ENCODE measurements around the gene PIGP. TPM values are rescaled to one million over a fixed set of nuclear protein-coding genes. Genes with fewer than 3 reads are reported as not detected.
"Not testable (repeated sequence)": the region's sequence is repeated elsewhere in the genome, so short reads cannot be mapped to it uniquely, and the experiment has no call there.

PIGP gene
- total and polyA plus RNA-seq, 2 donors (not counting 3 experiments of a cell fraction or from before 2014, with no cell fraction given): 11.4 to 18.9 TPM

GRCh38 chr21:37036177-37036576, 36.7 kb downstream of the PIGP start:
- ChIA-PET POLR2A (no interaction called here), CTCF (no interaction called here)
- FAIRE-seq (no peak), DNase-seq (ENCODE audit: low read depth, low spot score) (no peak)
- Histone ChIP-seq H3K9ac (replicated peaks; ENCODE audit: extremely low read depth, insufficient read depth, low read length) (no peak overlapping the region), H4K20me1 (replicated peaks; ENCODE audit: control insufficient read depth, extremely low read depth, insufficient read depth, low read length) (no peaks in the 10 kb centered on the region), H2AFZ (ENCODE audit: low read depth, low read length) (no peak overlapping the region), H3K4me2 (ENCODE audit: insufficient read depth, low read length) (no peak overlapping the region), H3K27me3 (ENCODE audit: control insufficient read depth in 2 of 2, insufficient read depth in 2 of 2, low read length in 2 of 2) (peaks cover 6% of the 10 kb centered on the region in 2 experiments), H3K4me3 (replicated peaks in 1 of 3; ENCODE audit: insufficient read depth in 1 of 3, low read depth in 1 of 3, low read length in 3 of 3) (no peak overlapping the region), H3K27ac (ENCODE audit: insufficient read depth, low read depth, low read length) (no peak overlapping the region), H3K9me1 (replicated peaks; ENCODE audit: control insufficient read depth, extremely low read depth, insufficient read depth, low read length) (no peaks in the 10 kb centered on the region), H3K4me1 (ENCODE audit: control insufficient read depth, extremely low read depth, insufficient read depth, low read length) (no peaks in the 10 kb centered on the region), H3K9me3 (replicated peaks; ENCODE audit: control insufficient read depth, insufficient read depth, low read length) (no peaks in the 10 kb centered on the region), H3K79me2 (ENCODE audit: control insufficient read depth, insufficient read depth, low read length) (no peaks in the 10 kb centered on the region), H3K36me3 (ENCODE audit: control insufficient read depth in 2 of 2, extremely low read depth in 1 of 2, insufficient read depth in 2 of 2, low read length in 2 of 2) (no peaks in the 10 kb centered on the region)
- dilution Hi-C loops (cut with MboI; ENCODE audit: extremely low pct_ligation_motif_present, low sequenced_read_pairs) (no loop called here), intact Hi-C loops (cut with micrococcal nuclease) (no loop called here)
- BruUV-seq (replicated peaks): no TSS peak
- TF ChIP-seq POLR2AphosphoS5 (IDR thresholded peaks at IDR 0.05; ENCODE audit: insufficient read depth, low read depth, low read length) (no peak), MYC (IDR thresholded peaks at IDR 0.05; ENCODE audit: low read depth, low read length) (no peak), CTCF (IDR thresholded peaks at IDR 0.05; ENCODE audit: extremely low read depth in 1 of 2, insufficient read depth in 1 of 2, low read depth in 1 of 2, low read length in 2 of 2) (no peak), POLR2A (IDR thresholded peaks at IDR 0.05; ENCODE audit: low read depth, low read length) (no peak), EZH2 (IDR thresholded peaks at IDR 0.05; ENCODE audit: borderline replicate concordance, low read depth, low read length, severe bottlenecking) (no peak), GATA2 (IDR thresholded peaks at IDR 0.05; ENCODE audit: insufficient read depth, insufficient read length, low read depth, low read length) (no peak), MAX (IDR thresholded peaks at IDR 0.05; ENCODE audit: insufficient read depth, insufficient read length) (no peak)

GRCh38 chr21:37034394-37034793, 38.5 kb downstream of the PIGP start:
- POLR2A ChIA-PET; H3K27me3 ChIP-seq (ENCODE audit: control insufficient read depth in 2 of 2, insufficient read depth in 2 of 2, low read length in 2 of 2); intact Hi-C loops (cut with micrococcal nuclease); H3K79me2 ChIP-seq (ENCODE audit: control insufficient read depth, insufficient read depth, low read length); CTCF ChIA-PET; dilution Hi-C loops (cut with MboI; ENCODE audit: extremely low pct_ligation_motif_present, low sequenced_read_pairs); H3K27ac ChIP-seq (ENCODE audit: insufficient read depth, low read depth, low read length); H3K4me1 ChIP-seq (ENCODE audit: control insufficient read depth, extremely low read depth, insufficient read depth, low read length); H2AFZ ChIP-seq (ENCODE audit: low read depth, low read length); DNase-seq (ENCODE audit: low read depth, low spot score); H4K20me1 ChIP-seq (replicated peaks; ENCODE audit: control insufficient read depth, extremely low read depth, insufficient read depth, low read length); H3K36me3 ChIP-seq (ENCODE audit: control insufficient read depth in 2 of 2, extremely low read depth in 1 of 2, insufficient read depth in 2 of 2, low read length in 2 of 2); BruUV-seq (replicated peaks); H3K9me1 ChIP-seq (replicated peaks; ENCODE audit: control insufficient read depth, extremely low read depth, insufficient read depth, low read length); H3K9me3 ChIP-seq (replicated peaks; ENCODE audit: control insufficient read depth, insufficient read depth, low read length); H3K4me2 ChIP-seq (ENCODE audit: insufficient read depth, low read length); H3K4me3 ChIP-seq (replicated peaks in 1 of 3; ENCODE audit: insufficient read depth in 1 of 3, low read depth in 1 of 3, low read length in 3 of 3); FAIRE-seq; H3K9ac ChIP-seq (replicated peaks; ENCODE audit: extremely low read depth, insufficient read depth, low read length): not testable (repeated sequence)

All from endothelial cell of umbilical vein (primary cell).